Activated T-cell treated with anti-CD3 and anti-CD28 coated beads, Interleukin-2, amount 50 U/mL, for 4 hours (primary cell): ENCODE results near the gene TATDN2. TPM values are rescaled to one million over a fixed set of nuclear protein-coding genes. Genes with fewer than 3 reads are reported as not detected.

Source experiments
- ATAC-seq, 2 donors: fragments of 200-7000 bp; cut with Tn5 transposase; one replicate each; pipeline ENCODE4 v1.10.0; 2021
- DNase-seq: peaks from one replicate; pipeline ENCODE4 v3.0.0-alpha.2; 2020
- H3K27me3 Mint-ChIP-seq: one replicate; pipeline ENCODE4 v1.8.0; 2021; ENCODE audit warnings: low read depth, mixed read lengths
- H3K36me3 Mint-ChIP-seq: one replicate; pipeline ENCODE4 v1.8.0; 2022; ENCODE audit warnings: mixed read lengths; ENCODE audit not compliant: insufficient read depth
- H3K4me1 Mint-ChIP-seq: one replicate; pipeline ENCODE4 v1.8.0; 2021; ENCODE audit warnings: low read depth, mixed read lengths
- H3K4me3 Mint-ChIP-seq: one replicate; pipeline ENCODE4 v1.8.0; 2021; ENCODE audit warnings: mild to moderate bottlenecking, moderate library complexity, mixed read lengths
- H3K9me3 Mint-ChIP-seq: one replicate; pipeline ENCODE4 v1.8.0; 2021; ENCODE audit warnings: mixed read lengths
- total RNA-seq, 3 donors: library from RNA; stranded (reverse); gene quantifications; one replicate each; pipeline ENCODE4 v1.2.1, GENCODE V29; 2021

Gene TATDN2
- total RNA-seq, 3 donors from 2014 or later: 66.5 to 70.2 (median 66.5) TPM

GRCh38 chr3:10304905-10305304, 56.6 kb downstream of the TATDN2 start:
- ATAC-seq (no peak), DNase-seq (no peak)
- H3K4me3 Mint-ChIP-seq: no peak overlapping the region
- H3K36me3 Mint-ChIP-seq: peaks cover 47% of the 10 kb centered on the region
- no peaks in the 10 kb centered on the region for H3K27me3 Mint-ChIP-seq
- H3K4me1 Mint-ChIP-seq: peaks cover under 1% of the 10 kb centered on the region
- no peaks in the 10 kb centered on the region for H3K9me3 Mint-ChIP-seq

DNA sequence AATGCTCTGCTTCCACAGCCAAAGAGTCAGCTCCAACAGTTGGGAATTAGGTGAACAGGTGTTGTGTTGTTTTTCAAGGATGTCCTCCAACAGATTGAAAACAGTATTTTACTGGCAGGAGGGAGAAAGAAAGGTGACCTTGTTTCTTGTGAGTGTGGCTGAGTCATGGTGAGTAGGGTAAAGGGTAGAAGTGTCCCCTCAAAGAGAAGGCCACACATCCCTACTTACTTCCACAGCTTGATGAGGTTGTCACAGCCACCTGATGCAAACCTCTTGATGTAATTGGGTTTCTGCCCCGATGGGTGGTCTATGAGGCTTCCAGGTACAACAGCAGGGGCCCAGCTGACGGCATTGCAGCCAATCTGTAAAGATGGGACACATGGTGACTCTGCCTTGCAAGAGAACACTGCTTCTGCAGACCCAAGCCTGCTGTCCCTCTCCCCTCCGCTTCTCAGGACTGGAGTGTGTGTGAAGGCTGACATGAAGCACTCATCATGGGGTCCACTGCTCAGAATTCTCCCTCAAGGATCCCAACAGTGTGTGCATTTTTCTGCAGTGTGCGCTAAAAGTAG, 57.2 kb downstream of the TATDN2 start:
- Mint-ChIP-seq H3K9me3 (no peaks in the 10 kb centered on the region), H3K4me1 (no peaks in the 10 kb centered on the region), H3K36me3 (peaks cover 49% of the 10 kb centered on the region), H3K27me3 (no peaks in the 10 kb centered on the region), H3K4me3 (no peak overlapping the region)
- DNase-seq (no peak), ATAC-seq (no peak)

- no peak for DNase-seq
- Mint-ChIP-seq H3K9me3 (no peaks in the 10 kb centered on the region), H3K27me3 (no peaks in the 10 kb centered on the region), H3K36me3 (peaks cover 49% of the 10 kb centered on the region), H3K4me1 (no peaks in the 10 kb centered on the region), H3K4me3 (no peak overlapping the region)
- ATAC-seq: no peak
These were observed 57.9 kb downstream of the TATDN2 start for GRCh38 chr3:10306156-10306555.

DNA sequence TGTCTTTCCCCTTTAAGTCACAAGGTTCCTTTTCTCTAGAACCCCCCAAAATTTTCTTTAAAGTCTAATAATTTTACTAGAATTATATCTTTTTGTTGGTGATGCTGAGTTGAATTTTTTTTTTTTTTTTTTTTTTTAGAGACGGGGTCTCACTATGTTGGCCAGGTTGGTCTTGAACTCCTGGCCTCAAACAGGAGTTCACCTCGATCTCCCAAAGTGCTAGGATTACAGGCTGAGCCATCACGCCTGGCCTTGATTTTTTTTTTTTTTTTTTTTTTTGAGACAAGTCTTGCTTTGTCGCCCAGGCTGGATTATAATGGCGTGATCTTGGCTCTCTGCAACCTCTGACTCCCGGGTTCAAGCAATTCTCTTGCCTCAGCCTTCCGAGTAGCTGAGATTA, 60.4 kb downstream of the TATDN2 start:
- Mint-ChIP-seq H3K36me3 (peaks cover 51% of the 10 kb centered on the region), H3K27me3 (no peaks in the 10 kb centered on the region), H3K4me3 (no peak overlapping the region), H3K4me1 (no peaks in the 10 kb centered on the region), H3K9me3 (no peaks in the 10 kb centered on the region)
- DNase-seq (no peak), ATAC-seq (no peak)

GRCh38 chr3:10309736-10310135, 61.5 kb downstream of the TATDN2 start:
- H3K27me3 Mint-ChIP-seq: no peaks in the 10 kb centered on the region
- no peak overlapping the region for H3K4me3 Mint-ChIP-seq
- no peak for ATAC-seq
- peaks cover 2% of the 10 kb centered on the region for H3K4me1 Mint-ChIP-seq
- DNase-seq: no peak
- no peaks in the 10 kb centered on the region for H3K9me3 Mint-ChIP-seq
- peaks cover 55% of the 10 kb centered on the region for H3K36me3 Mint-ChIP-seq

DNA sequence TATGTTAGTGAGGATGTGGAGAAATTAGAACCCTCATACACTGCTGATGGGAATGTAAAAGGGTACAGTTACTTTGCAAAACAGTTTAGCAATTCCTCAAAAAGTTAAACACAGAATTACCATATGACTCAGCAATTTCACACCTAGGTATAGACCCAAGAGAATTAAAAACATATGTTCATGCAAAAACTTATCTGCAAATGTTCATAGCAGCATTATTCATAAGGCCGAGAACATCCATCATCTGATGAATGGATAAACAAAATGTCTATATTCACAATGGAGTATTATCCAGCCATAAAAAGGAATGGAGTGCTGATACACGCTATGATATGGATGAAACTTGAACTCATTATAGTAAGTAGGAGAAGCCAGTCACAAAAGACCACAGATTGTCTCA, 62.3 kb downstream of the TATDN2 start:
- H3K4me3 Mint-ChIP-seq: no peak overlapping the region
- peaks cover 51% of the 10 kb centered on the region for H3K36me3 Mint-ChIP-seq
- H3K9me3 Mint-ChIP-seq: no peaks in the 10 kb centered on the region
- ATAC-seq (peak in 1 of 2 donors; percentile 50), DNase-seq (no peak)
- H3K4me1 Mint-ChIP-seq: peaks cover 2% of the 10 kb centered on the region
- H3K27me3 Mint-ChIP-seq: no peaks in the 10 kb centered on the region

GRCh38 chr3:10311710-10312109, 63.5 kb downstream of the TATDN2 start:
- H3K4me3 Mint-ChIP-seq: no peak overlapping the region
- peaks cover 48% of the 10 kb centered on the region for H3K36me3 Mint-ChIP-seq
- DNase-seq (no peak), ATAC-seq (no peak)
- H3K4me1 Mint-ChIP-seq: peaks cover 2% of the 10 kb centered on the region
- H3K27me3 Mint-ChIP-seq: no peaks in the 10 kb centered on the region
- no peaks in the 10 kb centered on the region for H3K9me3 Mint-ChIP-seq

DNA sequence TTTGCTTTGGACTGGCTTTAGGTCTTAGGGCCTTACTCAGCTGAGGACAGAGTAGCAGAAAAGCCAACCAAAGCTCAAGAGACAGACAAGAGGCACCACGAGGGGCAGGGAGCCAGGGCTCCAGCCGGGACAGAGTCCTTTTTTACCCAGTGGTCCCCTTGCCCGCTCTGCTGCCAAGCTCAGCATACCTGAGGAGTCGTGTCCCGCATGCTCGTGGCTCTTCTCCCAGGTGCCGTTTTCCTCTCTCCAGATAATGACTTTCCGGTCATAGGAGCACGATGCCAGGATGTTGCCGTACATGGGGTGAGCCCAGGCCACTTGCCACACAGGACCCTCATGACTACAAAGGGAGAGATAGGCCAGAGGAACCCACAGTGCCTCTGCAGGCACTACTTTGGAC, 64.1 kb downstream of the TATDN2 start:
- Mint-ChIP-seq H3K36me3 (peaks cover 45% of the 10 kb centered on the region), H3K4me1 (peaks cover 4% of the 10 kb centered on the region), H3K4me3 (no peak overlapping the region), H3K27me3 (no peaks in the 10 kb centered on the region), H3K9me3 (no peaks in the 10 kb centered on the region)
- DNase-seq: no peak
- ATAC-seq: no peak

- peaks cover 44% of the 10 kb centered on the region for H3K36me3 Mint-ChIP-seq
- no peaks in the 10 kb centered on the region for H3K9me3 Mint-ChIP-seq
- H3K4me3 Mint-ChIP-seq: no peak overlapping the region
- ATAC-seq (no peak), DNase-seq (no peak)
- peaks cover 4% of the 10 kb centered on the region for H3K4me1 Mint-ChIP-seq
- no peaks in the 10 kb centered on the region for H3K27me3 Mint-ChIP-seq
These were observed 64.6 kb downstream of the TATDN2 start for GRCh38 chr3:10312861-10313260.

DNA sequence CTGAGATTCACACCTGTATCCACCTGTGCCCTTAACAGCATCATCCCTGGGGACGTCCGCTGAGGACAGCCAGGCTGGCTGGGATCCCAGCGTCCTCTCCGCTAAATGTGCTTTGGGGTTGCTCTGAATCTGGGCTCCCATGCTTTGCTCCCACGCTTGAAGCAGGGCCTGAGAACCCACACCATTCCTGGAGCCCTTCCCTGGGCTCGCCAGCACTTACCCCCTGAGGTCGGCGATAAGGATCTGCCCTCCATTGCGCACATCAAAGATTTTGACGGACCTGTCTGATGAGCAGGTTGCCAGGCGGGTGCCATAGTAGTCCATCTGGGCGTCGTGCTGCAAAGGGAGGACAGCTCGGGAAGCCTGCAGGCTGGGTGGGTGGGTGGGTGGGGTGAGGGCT, 66.8 kb downstream of the TATDN2 start:
- Mint-ChIP-seq H3K4me1 (peaks cover 18% of the 10 kb centered on the region), H3K9me3 (no peaks in the 10 kb centered on the region), H3K4me3 (no peak overlapping the region), H3K36me3 (peaks cover 38% of the 10 kb centered on the region), H3K27me3 (no peaks in the 10 kb centered on the region)
- DNase-seq: no peak
- ATAC-seq: no peak

DNA sequence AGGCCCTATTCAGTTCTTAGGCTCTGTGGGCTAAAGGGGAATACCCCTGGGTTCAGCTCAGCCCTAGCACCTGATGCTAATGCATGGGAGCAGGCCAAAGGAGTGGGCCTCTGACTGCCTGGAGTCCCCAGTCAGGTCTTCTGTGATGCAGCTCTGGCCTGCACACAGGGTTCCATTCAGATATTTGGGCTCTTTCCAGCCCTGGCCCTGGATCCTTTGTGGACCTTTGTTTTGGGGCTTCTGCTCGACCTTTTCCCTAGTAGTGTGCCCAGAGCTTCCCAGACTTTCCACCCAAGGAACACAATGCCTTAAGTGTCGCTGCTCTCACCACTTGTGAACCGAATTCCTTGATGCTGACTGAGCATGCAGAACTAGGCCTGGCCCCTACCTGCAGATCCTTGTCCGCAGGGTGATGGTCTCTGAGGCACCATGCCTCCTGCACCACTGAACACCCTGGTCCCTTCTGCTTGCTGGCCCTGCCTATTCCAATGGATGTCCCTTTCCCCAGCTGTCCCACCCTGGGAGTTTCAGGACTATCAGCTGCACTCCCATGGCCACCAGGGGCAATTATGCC, 67.6 kb downstream of the TATDN2 start:
- Mint-ChIP-seq H3K4me1 (peaks cover 18% of the 10 kb centered on the region), H3K36me3 (peaks cover 32% of the 10 kb centered on the region), H3K27me3 (no peaks in the 10 kb centered on the region), H3K9me3 (no peaks in the 10 kb centered on the region), H3K4me3 (no peak overlapping the region)
- ATAC-seq (no peak), DNase-seq (no peak)

GRCh38 chr3:10317311-10317960, 69.2 kb downstream of the TATDN2 start:
- H3K4me3 Mint-ChIP-seq: peak overlapping the region; percentile 13
- H3K9me3 Mint-ChIP-seq: no peaks in the 10 kb centered on the region
- H3K27me3 Mint-ChIP-seq: no peaks in the 10 kb centered on the region
- no peak for DNase-seq
- H3K4me1 Mint-ChIP-seq: peaks cover 24% of the 10 kb centered on the region
- no peak for ATAC-seq
- H3K36me3 Mint-ChIP-seq: peaks cover 22% of the 10 kb centered on the region

DNA sequence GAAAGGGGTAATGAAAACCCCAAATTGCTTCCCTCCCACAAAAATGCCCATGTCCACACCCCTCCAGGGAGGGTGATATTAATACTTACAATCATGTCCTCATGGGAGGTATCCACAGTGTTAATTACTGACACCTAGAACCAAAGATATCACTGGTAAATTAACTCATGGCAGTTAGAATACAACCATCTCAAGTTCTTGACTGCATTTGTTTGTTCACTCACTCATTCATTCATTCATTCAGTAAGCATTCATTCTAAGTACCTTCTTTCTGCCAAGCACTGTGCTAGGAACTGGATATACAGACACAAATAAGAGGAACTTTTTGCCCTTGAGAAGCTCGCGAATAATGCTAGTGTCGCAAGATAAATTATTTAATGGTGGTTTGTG, 69.7 kb downstream of the TATDN2 start:
- ATAC-seq (no peak), DNase-seq (no peak)
- Mint-ChIP-seq H3K27me3 (no peaks in the 10 kb centered on the region), H3K36me3 (peaks cover 21% of the 10 kb centered on the region), H3K9me3 (no peaks in the 10 kb centered on the region), H3K4me3 (peak overlapping the region; percentile 27), H3K4me1 (peaks cover 24% of the 10 kb centered on the region)

DNA sequence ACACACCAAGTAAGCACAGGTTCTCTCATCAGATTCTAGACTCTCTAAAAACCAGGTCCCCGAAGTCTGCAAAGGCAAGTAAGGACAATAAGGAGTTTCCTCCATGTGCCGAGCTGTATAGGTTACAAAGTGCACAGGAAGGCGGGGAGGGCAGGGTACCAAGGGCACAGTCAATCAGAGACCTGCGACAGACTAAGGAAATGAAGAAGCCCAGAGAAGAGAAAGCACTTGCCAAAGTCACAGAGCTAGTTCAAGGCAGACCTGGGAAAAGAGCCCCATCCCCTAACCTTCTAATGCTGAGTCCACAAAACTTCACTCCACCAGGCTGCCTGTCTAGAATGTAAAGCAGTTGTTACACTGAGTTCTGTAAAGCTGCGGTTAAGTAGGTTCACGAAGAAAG, 71.0 kb downstream of the TATDN2 start:
- Mint-ChIP-seq H3K9me3 (no peaks in the 10 kb centered on the region), H3K36me3 (peaks cover 16% of the 10 kb centered on the region), H3K27me3 (peaks cover 2% of the 10 kb centered on the region), H3K4me1 (peaks cover 24% of the 10 kb centered on the region), H3K4me3 (peak overlapping the region; percentile 77)
- ATAC-seq (no peak), DNase-seq (no peak)

- no peak for ATAC-seq
- no peak for DNase-seq
- peak overlapping the region; percentile 94 for H3K4me3 Mint-ChIP-seq
- no peaks in the 10 kb centered on the region for H3K9me3 Mint-ChIP-seq
- H3K4me1 Mint-ChIP-seq: peaks cover 22% of the 10 kb centered on the region
- peaks cover 12% of the 10 kb centered on the region for H3K36me3 Mint-ChIP-seq
- H3K27me3 Mint-ChIP-seq: peaks cover 2% of the 10 kb centered on the region
These were observed 71.5 kb downstream of the TATDN2 start for GRCh38 chr3:10319804-10320203.
